Measurements from ENCODE around the gene UBE2QL1. TPM values are rescaled to one million over a fixed set of nuclear protein-coding genes. Genes with fewer than 3 reads are reported as not detected.

The UBE2QL1 gene
- 10 to 100 TPM in 3 of 4 donors, 1 to 10 TPM in 1; 5.5 to 16.7 (median 14.8) TPM for total RNA-seq
- 9.3 TPM for polyA plus RNA-seq
- long read RNA-seq, donor 1, full-length matches to known transcripts = 30 of 34 reads
- long read RNA-seq, donor 1, partial matches to known transcripts = 0 of 34 reads
- long read RNA-seq, donor 1, other reads (novel, unspliced or antisense) = 4 of 34 reads
- long read RNA-seq, donor 2, full-length matches to known transcripts = 8 of 11 reads
- long read RNA-seq, donor 2, partial matches to known transcripts = 0 of 11 reads
- long read RNA-seq, donor 2, other reads (novel, unspliced or antisense) = 3 of 11 reads
- long read RNA-seq, donor 3, full-length matches to known transcripts = 10 of 15 reads
- long read RNA-seq, donor 3, partial matches to known transcripts = 0 of 15 reads
- long read RNA-seq, donor 3, other reads (novel, unspliced or antisense) = 5 of 15 reads
- long read RNA-seq, donor 4, full-length matches to known transcripts = 15 of 17 reads
- long read RNA-seq, donor 4, partial matches to known transcripts = 0 of 17 reads
- long read RNA-seq, donor 4, other reads (novel, unspliced or antisense) = 2 of 17 reads

DNA sequence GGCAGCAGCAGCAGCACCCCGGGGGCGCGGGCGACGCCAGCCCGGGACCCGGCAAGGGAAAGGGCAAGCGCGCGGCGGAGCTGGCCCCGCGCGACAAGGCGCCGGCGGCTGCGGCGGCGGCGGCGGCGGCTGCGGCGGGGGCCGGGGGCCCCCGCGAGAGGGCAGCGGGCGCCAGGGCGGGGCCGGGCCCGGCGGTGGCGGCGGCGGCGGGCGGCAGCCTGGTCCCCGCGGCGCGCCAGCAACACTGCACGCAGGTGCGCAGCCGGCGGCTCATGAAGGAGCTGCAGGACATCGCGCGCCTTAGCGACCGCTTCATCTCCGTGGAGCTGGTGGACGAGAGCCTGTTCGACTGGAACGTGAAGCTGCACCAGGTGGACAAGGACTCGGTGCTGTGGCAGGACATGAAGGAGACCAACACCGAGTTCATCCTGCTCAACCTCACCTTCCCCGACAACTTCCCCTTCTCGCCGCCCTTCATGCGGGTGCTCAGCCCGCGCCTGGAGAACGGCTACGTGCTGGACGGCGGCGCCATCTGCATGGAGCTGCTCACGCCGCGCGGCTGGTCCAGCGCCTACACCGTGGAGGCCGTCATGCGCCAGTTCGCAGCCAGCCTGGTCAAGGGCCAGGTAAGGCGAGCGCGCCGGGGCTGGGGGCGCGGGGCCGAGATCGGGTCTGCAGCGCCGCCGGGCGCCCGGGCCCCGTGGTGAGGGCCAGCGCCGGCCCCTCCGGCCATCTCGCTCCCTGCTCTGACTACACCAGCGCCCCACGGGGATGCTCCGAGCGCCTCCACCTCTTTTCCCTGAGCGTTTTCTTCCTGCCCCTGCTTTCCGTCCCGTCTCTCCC lies at the start of gene UBE2QL1:
UBE2QL1 (plus strand) TSS at position 238 of the 843 bp plus-strand sequence; CDS start at position 273, 35 bp downstream.
- intact Hi-C loops (cut with DNase I) = loop anchor here in 1 of 4 donors (10.0 kb wide), 1 partner anchor 64 kb away; no protein-coding TSS in a partner anchor
- DNase-seq = peak in 1 of 3 donors; percentile 61
- peak; percentile 48 to 56 for ATAC-seq
- Histone ChIP-seq H3K4me3 (ENCODE audit: low read length) (peak within 1 kb of the TSS; percentile 40), H3K4me1 (ENCODE audit: control insufficient read depth, insufficient read depth, low read length) (no peaks in the 10 kb centered on the region), H3K27ac (ENCODE audit: low read length) (peak within 1 kb of the TSS; percentile 8), H3K27me3 (ENCODE audit: control insufficient read depth, insufficient read depth) (no peaks in the 10 kb centered on the region), H3K9me3 (ENCODE audit: control insufficient read depth, low read length) (no peaks in the 10 kb centered on the region)
- WGBS = under 1% methylated on average over 98 of the region's 103 CpGs

- no peaks in the 10 kb centered on the region for H3K27me3 ChIP-seq (ENCODE audit: control insufficient read depth, insufficient read depth)
- WGBS = 76% methylated on average over 13 of the region's 13 CpGs
- no peaks in the 10 kb centered on the region for H3K4me1 ChIP-seq (ENCODE audit: control insufficient read depth, insufficient read depth, low read length)
- H3K27ac ChIP-seq (ENCODE audit: low read length) = peak overlapping the region; percentile 27
- ATAC-seq (no peak), DNase-seq (no peak)
- no peak overlapping the region for H3K4me3 ChIP-seq (ENCODE audit: low read length)
- peaks cover 2% of the 10 kb centered on the region for H3K9me3 ChIP-seq (ENCODE audit: control insufficient read depth, low read length)
- intact Hi-C loops (cut with DNase I) = no loop called here
These were observed 48.4 kb upstream of the UBE2QL1 start for GRCh38 chr5:6399980-6400910.

DNA sequence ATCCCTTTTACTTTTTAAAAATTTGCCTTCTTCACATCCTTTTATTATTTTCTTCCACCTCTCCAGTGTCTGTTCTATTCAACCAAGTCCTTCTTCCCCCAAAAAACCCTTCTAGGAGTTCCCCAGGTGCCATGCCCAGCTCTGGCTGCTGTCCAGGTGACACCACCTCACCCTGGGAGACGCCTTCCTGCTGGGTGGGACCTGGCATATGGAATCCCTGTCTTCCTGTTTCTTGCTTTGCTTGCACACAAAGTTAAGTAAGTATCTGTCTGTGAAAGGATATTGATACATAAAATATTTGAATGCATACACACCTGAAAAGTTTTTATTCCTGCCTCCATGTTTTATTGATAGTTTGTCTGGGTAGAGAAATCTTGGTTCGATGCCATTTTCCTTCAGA lies 47.2 kb upstream of the UBE2QL1 start:
- no peaks in the 10 kb centered on the region for H3K27me3 ChIP-seq (ENCODE audit: control insufficient read depth, insufficient read depth)
- H3K9me3 ChIP-seq (ENCODE audit: control insufficient read depth, low read length) = peaks cover 2% of the 10 kb centered on the region
- 82% methylated on average over 2 of the region's 2 CpGs for WGBS
- H3K27ac ChIP-seq (ENCODE audit: low read length) = no peak overlapping the region
- H3K4me3 ChIP-seq (ENCODE audit: low read length) = no peak overlapping the region
- no peak for DNase-seq
- intact Hi-C loops (cut with DNase I) = no loop called here
- H3K4me1 ChIP-seq (ENCODE audit: control insufficient read depth, insufficient read depth, low read length) = no peaks in the 10 kb centered on the region
- ATAC-seq = no peak

- ATAC-seq = no peak
- peaks cover 2% of the 10 kb centered on the region for H3K9me3 ChIP-seq (ENCODE audit: control insufficient read depth, low read length)
- no peaks in the 10 kb centered on the region for H3K4me1 ChIP-seq (ENCODE audit: control insufficient read depth, insufficient read depth, low read length)
- no peaks in the 10 kb centered on the region for H3K27me3 ChIP-seq (ENCODE audit: control insufficient read depth, insufficient read depth)
- 70% methylated on average over 6 of the region's 6 CpGs for WGBS
- H3K27ac ChIP-seq (ENCODE audit: low read length) = no peak overlapping the region
- intact Hi-C loops (cut with DNase I) = no loop called here
- H3K4me3 ChIP-seq (ENCODE audit: low read length) = no peak overlapping the region
- DNase-seq = no peak
These were observed 45.7 kb upstream of the UBE2QL1 start for GRCh38 chr5:6402939-6403338.

- Histone ChIP-seq H3K4me1 (ENCODE audit: control insufficient read depth, insufficient read depth, low read length) (no peaks in the 10 kb centered on the region), H3K9me3 (ENCODE audit: control insufficient read depth, low read length) (peaks cover 2% of the 10 kb centered on the region), H3K27ac (ENCODE audit: low read length) (no peak overlapping the region), H3K4me3 (ENCODE audit: low read length) (no peak overlapping the region), H3K27me3 (ENCODE audit: control insufficient read depth, insufficient read depth) (no peaks in the 10 kb centered on the region)
- ATAC-seq = no peak
- intact Hi-C loops (cut with DNase I) = no loop called here
- WGBS = 74% methylated on average over 4 of the region's 4 CpGs
- no peak for DNase-seq
These were observed 45.2 kb upstream of the UBE2QL1 start for GRCh38 chr5:6403416-6403815.

- H3K4me1 ChIP-seq (ENCODE audit: control insufficient read depth, insufficient read depth, low read length) = no peaks in the 10 kb centered on the region
- no peak overlapping the region for H3K27ac ChIP-seq (ENCODE audit: low read length)
- H3K27me3 ChIP-seq (ENCODE audit: control insufficient read depth, insufficient read depth) = no peaks in the 10 kb centered on the region
- DNase-seq = no peak
- intact Hi-C loops (cut with DNase I) = no loop called here
- peaks cover 3% of the 10 kb centered on the region for H3K9me3 ChIP-seq (ENCODE audit: control insufficient read depth, low read length)
- no peak overlapping the region for H3K4me3 ChIP-seq (ENCODE audit: low read length)
- ATAC-seq = no peak
- WGBS = 86% methylated on average over 4 of the region's 4 CpGs
These were observed 44.5 kb upstream of the UBE2QL1 start for GRCh38 chr5:6404129-6404528.

- intact Hi-C loops (cut with DNase I) = no loop called here
- ATAC-seq (no peak), DNase-seq (no peak)
- 80% methylated on average over 4 of the region's 4 CpGs for WGBS
- Histone ChIP-seq H3K27ac (ENCODE audit: low read length) (no peak overlapping the region), H3K4me3 (ENCODE audit: low read length) (no peak overlapping the region), H3K9me3 (ENCODE audit: control insufficient read depth, low read length) (peaks cover 3% of the 10 kb centered on the region), H3K27me3 (ENCODE audit: control insufficient read depth, insufficient read depth) (no peaks in the 10 kb centered on the region), H3K4me1 (ENCODE audit: control insufficient read depth, insufficient read depth, low read length) (no peaks in the 10 kb centered on the region)
These were observed 43.1 kb upstream of the UBE2QL1 start for GRCh38 chr5:6405591-6405990.

DNA sequence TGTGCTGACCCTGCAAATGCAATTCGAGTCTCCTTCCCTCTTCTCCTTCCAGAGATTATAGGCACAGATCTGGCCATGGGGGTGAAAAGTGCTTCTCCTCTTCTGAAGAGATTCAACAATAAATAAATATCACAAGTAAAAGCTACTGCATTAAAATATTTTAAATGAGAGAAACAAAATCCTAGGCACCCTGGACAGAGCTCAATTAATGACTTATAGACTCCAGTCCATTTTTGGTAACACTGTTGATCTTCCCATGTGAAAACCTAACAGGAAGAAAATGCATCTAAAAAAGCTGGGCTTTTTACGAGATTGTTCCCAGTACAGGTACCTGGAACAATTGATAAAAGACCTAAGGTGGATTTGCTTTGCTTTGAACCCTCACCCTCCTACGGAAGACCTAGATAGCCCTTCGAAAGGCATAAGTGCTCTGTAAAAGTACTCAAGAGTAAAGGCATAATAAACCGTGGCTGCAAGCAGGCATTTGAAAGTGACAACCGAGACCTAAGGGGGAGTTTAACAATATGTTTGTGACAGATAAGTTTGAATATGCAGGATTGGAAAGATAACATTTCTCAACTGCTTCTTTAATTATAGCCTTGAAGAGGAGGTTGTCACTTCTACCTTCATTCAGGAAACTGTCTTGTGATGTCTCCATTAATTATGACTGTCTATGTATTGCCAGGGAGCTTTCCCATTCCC lies 41.0 kb upstream of the UBE2QL1 start:
- Histone ChIP-seq H3K27ac (ENCODE audit: low read length) (no peak overlapping the region), H3K4me1 (ENCODE audit: control insufficient read depth, insufficient read depth, low read length) (no peaks in the 10 kb centered on the region), H3K9me3 (ENCODE audit: control insufficient read depth, low read length) (peaks cover 3% of the 10 kb centered on the region), H3K4me3 (ENCODE audit: low read length) (no peak overlapping the region), H3K27me3 (ENCODE audit: control insufficient read depth, insufficient read depth) (no peaks in the 10 kb centered on the region)
- DNase-seq = no peak
- intact Hi-C loops (cut with DNase I) = no loop called here
- no peak for ATAC-seq
- 67% methylated on average over 6 of the region's 6 CpGs for WGBS

DNA sequence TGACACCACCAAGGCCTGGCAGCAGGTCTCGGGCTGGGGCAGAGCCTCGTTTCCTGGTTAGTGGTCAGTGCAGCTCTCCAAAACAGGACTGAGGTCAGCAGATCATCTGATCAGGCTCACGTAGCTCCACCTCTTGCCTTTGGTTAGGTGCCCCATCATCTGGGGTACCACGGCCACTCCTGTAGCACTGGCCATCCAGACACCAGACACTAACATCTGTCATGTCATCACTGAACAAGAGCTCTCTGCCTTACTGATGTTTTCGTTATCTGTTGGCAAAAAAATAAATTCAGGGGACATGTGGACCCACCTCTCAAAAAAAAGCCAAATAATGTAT lies 40.4 kb upstream of the UBE2QL1 start:
- H3K27me3 ChIP-seq (ENCODE audit: control insufficient read depth, insufficient read depth) = no peaks in the 10 kb centered on the region

More for the DNA sequence above, 40.4 kb upstream of the UBE2QL1 start:
- H3K4me1 ChIP-seq (ENCODE audit: control insufficient read depth, insufficient read depth, low read length) = no peaks in the 10 kb centered on the region
- H3K27ac ChIP-seq (ENCODE audit: low read length) = no peak overlapping the region
- no peak overlapping the region for H3K4me3 ChIP-seq (ENCODE audit: low read length)
- ATAC-seq (no peak), DNase-seq (no peak)
- WGBS = 64% methylated on average over 5 of the region's 5 CpGs
- peaks cover 3% of the 10 kb centered on the region for H3K9me3 ChIP-seq (ENCODE audit: control insufficient read depth, low read length)
- intact Hi-C loops (cut with DNase I) = no loop called here

All from right cardiac atrium (tissue), 5 donors.